Measurements from ENCODE around the gene SLC2A4. TPM values are rescaled to one million over a fixed set of nuclear protein-coding genes. Genes with fewer than 3 reads are reported as not detected.
A peak's percentile ranks its signal among the peaks of the same experiment; 100 is the strongest.

SLC2A4 gene
- total RNA-seq, 1 donor from 2014 or later = 1.1 TPM

DNA sequence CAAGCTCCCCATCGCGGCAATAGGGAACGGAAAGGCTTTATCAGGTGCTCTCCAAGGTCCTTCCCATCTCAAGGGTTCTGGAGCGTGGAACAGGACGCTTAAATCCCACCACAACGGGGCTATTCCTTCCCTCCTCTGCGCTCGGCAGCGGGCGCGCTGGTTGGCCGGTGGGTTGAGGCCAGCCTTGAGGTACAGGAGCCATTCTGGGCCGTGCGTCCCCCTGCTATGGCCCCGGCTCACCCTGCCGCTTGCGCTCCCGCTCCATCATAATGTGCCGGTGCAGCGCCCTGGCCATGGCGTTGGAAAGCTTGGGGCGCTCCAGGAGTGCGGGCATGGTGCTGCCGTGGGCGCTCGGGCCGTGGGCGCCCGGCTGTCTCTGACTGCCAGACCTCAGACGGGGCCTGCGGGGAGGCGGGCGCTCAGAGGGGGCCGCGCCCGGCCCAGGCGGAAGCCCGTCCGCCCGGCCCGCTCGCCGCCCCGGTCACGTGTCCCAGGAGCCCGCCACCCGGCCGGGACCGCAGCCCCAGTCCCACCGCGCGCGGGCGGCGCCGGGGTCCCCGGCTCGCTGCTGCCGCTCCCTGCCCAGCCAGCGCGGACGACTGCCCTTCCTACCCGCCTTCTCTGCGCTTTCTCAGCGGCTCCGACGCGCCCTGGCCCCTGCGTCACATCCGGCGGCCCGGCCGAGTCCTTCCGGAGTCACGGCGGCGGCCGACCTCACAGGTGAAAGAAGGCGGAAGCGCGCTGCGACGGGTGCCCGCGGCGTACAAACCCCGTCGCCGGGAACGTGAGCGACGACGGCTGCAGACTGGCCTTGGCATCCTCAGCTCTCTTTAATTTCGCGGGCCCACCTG, 33.4 kb downstream of the SLC2A4 start, which contains the start of gene GPS2:
TSS of gene GPS2 (minus strand) at position 642 of the 851 bp plus-strand sequence. CDS start at position 334, 308 bp downstream.
- H3K27ac ChIP-seq = peak within 1 kb of the TSS; percentile 97
- TF ChIP-seq, protein P1, sequence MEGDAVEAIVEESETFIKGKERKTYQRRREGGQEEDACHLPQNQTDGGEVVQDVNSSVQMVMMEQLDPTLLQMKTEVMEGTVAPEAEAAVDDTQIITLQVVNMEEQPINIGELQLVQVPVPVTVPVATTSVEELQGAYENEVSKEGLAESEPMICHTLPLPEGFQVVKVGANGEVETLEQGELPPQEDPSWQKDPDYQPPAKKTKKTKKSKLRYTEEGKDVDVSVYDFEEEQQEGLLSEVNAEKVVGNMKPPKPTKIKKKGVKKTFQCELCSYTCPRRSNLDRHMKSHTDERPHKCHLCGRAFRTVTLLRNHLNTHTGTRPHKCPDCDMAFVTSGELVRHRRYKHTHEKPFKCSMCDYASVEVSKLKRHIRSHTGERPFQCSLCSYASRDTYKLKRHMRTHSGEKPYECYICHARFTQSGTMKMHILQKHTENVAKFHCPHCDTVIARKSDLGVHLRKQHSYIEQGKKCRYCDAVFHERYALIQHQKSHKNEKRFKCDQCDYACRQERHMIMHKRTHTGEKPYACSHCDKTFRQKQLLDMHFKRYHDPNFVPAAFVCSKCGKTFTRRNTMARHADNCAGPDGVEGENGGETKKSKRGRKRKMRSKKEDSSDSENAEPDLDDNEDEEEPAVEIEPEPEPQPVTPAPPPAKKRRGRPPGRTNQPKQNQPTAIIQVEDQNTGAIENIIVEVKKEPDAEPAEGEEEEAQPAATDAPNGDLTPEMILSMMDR (IDR thresholded peaks at IDR 0.05) = no peak
- no peaks in the 10 kb centered on the region for H3K9me3 ChIP-seq
- H3K36me3 ChIP-seq = peaks cover 69% of the 10 kb centered on the region
- DNase-seq (peak; percentile 96), ATAC-seq (peak; percentile 92 to 94)
- H3K4me1 ChIP-seq = peaks cover 27% of the 10 kb centered on the region
- peak within 1 kb of the TSS; percentile 92 for H3K4me3 ChIP-seq
- H3K27me3 ChIP-seq (ENCODE audit: low read depth) = no peaks in the 10 kb centered on the region
- intact Hi-C loops (cut with DNase I) = no loop called here

DNA sequence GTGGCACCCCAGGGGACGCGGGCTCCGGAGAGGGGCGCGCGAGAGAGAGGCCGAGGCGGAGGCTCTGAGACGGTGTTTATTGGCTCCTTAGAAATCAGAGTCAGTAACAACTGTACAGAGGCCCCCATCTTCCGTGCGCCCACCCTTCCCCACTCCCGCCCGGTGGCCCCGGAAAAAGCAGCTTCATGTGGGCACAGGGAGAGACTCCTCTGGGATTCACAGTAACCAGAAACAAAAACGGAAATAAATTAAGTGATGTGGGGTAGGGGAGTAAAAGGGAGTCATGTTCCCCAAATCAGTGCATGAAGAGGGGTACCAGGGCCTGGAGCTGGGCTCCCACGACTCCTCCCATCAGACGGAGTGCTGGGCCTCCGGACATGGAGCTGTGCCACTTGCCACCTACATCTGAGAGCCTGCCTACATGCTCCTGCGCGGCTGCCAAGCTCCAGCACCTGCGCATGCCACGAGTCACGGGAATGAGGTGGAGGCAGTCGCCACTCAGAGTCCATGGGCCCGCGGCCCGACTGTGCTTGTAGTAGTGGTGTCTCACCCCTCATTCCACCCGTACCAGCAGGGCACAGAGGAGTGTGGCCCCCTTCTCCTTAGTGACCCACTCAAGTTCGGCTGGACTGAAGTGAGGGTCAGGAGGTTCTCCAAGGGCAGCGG, 34.2 kb downstream of the SLC2A4 start:
- H3K27me3 ChIP-seq (ENCODE audit: low read depth) = no peaks in the 10 kb centered on the region
- peak; percentile 6 to 16 for ATAC-seq
- intact Hi-C loops (cut with DNase I) = no loop called here
- peaks cover 23% of the 10 kb centered on the region for H3K4me1 ChIP-seq
- DNase-seq = no peak
- peak overlapping the region; percentile 92 for H3K4me3 ChIP-seq
- no peaks in the 10 kb centered on the region for H3K9me3 ChIP-seq
- peaks cover 69% of the 10 kb centered on the region for H3K36me3 ChIP-seq
- peak overlapping the region; percentile 97 for H3K27ac ChIP-seq
- TF ChIP-seq, protein P1 (IDR thresholded peaks at IDR 0.05) = no peak

DNA sequence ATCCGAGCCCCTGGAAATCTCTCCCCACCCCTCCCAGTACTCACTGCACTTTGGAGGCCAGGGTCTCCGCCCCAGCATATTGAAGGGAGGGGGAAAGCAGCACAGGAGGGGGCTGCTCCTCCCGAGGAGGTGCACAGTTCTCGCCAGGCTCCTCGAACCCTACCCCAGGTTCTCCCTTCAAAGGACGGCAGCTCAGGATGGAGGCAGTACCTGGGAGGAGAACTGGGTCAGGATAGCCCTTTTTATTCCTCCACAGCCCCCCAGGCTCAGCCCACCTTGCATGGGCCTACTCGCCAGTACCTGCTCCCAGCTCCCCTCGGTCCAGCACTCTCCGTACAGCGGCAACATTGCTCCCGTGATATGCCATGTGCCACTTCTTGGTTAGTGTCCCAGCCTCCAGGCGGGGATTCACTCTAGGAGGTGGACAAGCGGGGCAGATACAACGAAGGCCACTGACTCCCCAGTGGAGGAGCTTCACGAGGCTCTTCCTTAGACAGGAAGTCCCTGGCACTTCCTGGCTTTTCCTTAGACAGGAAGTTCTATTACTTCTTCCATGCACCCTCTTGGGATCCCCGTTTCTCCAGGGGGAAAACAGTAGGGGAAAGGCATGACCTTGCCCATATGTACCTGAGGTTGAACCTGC, 35.8 kb downstream of the SLC2A4 start:
- TF ChIP-seq, protein P1 (IDR thresholded peaks at IDR 0.05) = no peak
- Histone ChIP-seq H3K4me3 (no peak overlapping the region), H3K4me1 (peaks cover 23% of the 10 kb centered on the region), H3K27ac (no peak overlapping the region), H3K36me3 (peaks cover 69% of the 10 kb centered on the region), H3K27me3 (ENCODE audit: low read depth) (no peaks in the 10 kb centered on the region), H3K9me3 (no peaks in the 10 kb centered on the region)
- DNase-seq = no peak
- no peak for ATAC-seq
- intact Hi-C loops (cut with DNase I) = no loop called here

DNA sequence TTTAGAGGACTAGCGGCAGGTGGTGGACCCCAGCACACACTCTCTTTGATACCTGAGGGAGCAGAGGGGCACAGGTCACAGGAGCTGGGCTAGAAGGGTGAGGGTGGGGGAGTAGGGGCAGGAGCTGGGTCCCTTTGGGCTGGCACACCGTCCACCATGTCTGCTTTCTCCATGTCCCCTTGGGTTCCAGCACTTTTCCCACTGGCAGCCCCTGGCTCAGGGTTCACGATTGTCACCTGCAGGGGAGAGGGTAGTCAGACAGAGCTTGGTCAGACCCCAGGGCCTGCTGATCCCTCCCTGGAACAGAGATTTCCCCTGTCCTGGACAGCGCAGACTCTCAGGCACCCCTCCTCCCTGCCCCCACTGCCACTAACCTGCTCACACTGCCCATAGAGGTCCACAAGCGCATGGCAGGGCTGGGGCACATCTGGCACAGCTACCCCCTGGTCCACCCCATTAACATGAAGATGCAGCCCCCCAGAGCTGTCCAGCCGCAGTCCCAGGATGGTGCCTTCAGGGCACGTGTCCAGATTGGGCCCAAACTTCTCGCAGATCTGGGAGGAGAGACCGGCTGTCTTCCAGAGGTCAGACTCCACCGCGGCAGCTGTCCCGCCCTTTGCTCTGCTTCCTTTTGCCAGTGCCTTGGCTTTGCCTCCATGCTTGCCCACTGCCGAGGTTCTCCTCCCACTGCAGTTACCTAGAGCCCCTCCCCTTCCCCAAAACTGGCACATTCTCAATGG, 36.8 kb downstream of the SLC2A4 start:
- ATAC-seq (no peak), DNase-seq (no peak)
- Histone ChIP-seq H3K4me1 (peaks cover 23% of the 10 kb centered on the region), H3K27ac (no peak overlapping the region), H3K9me3 (no peaks in the 10 kb centered on the region), H3K36me3 (peaks cover 69% of the 10 kb centered on the region), H3K4me3 (no peak overlapping the region), H3K27me3 (ENCODE audit: low read depth) (no peaks in the 10 kb centered on the region)
- TF ChIP-seq, protein P1 (IDR thresholded peaks at IDR 0.05) = no peak
- intact Hi-C loops (cut with DNase I) = no loop called here

DNA sequence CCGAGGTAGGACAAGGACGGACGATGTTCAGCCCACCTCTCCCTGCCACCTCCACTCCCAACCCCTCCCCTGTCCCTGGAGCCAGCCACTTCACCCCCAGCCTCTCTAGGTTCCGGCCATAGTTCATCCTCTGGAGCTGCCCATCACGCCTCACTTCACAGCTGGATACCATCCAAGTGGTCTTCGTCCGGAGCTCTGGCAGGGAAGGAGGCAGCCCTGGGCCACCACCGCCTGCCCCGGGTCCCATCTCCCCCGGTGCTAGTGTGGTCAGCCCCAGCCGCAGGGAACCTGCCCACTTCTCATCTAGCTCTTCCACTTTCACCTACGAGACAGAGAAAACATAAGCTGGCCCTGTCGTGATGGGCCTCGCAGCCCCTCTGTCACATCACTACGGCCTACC, 39.9 kb downstream of the SLC2A4 start:
- ATAC-seq = no peak
- Histone ChIP-seq H3K9me3 (no peaks in the 10 kb centered on the region), H3K36me3 (peaks cover 91% of the 10 kb centered on the region), H3K27me3 (ENCODE audit: low read depth) (no peaks in the 10 kb centered on the region), H3K4me1 (no peaks in the 10 kb centered on the region), H3K27ac (no peak overlapping the region), H3K4me3 (no peak overlapping the region)
- DNase-seq = no peak
- TF ChIP-seq, protein P1 (IDR thresholded peaks at IDR 0.05) = no peak
- intact Hi-C loops (cut with DNase I) = no loop called here
